Measurements from ENCODE around the gene MPND.

- TF ChIP-seq CTCF (conservative IDR thresholded peaks at IDR 0.05 in 1 of 2, IDR thresholded peaks at IDR 0.05 in 1 of 2; ENCODE audit: extremely low read depth in 1 of 2, insufficient read depth in 1 of 2, low read depth in 1 of 2, low read length in 2 of 2): no peak
- no peak for TF ChIP-seq EZH2 (IDR thresholded peaks at IDR 0.05; ENCODE audit: borderline replicate concordance, low read length)
These were observed 58.4 kb downstream of the MPND start for GRCh38 chr19:4401769-4402170.

All from mammary epithelial cell (primary cell).